ENCODE data around the gene GMFB. TPM values are rescaled to one million over a fixed set of nuclear protein-coding genes. Genes with fewer than 3 reads are reported as not detected.

The GMFB gene
- total and polyA plus RNA-seq, 4 experiments from 2014 or later, result 19.1 to 36.4 (median 25.6) TPM

- H3K27ac Mint-ChIP-seq, result no peak overlapping the region
- H3K4me3 Mint-ChIP-seq, result no peak overlapping the region
- peaks cover 0 to 7% (median 0%) of the 10 kb centered on the region in 4 donors for H3K4me1 Mint-ChIP-seq
- H3K27ac ChIP-seq (ENCODE audit: low read depth, low read length), result no peak overlapping the region
- ChIA-PET POLR2A (ENCODE audit: partially characterized antibody) (no interaction called here), CTCF (ENCODE audit: partially characterized antibody) (interaction anchor here (0.7 to 2.4 kb wide), 2 partner anchors 11 to 541 kb away, joined by 3 to 9 read pairs; no protein-coding TSS in a partner anchor)
- H3K27me3 Mint-ChIP-seq, result peaks cover 7% of the 10 kb centered on the region in 2 donors
- no peaks in the 10 kb centered on the region for H3K4me1 ChIP-seq (ENCODE audit: insufficient read depth, low read length)
- H3K36me3 ChIP-seq (ENCODE audit: insufficient read depth, low read length), result no peaks in the 10 kb centered on the region
- no peaks in the 10 kb centered on the region for H3K9me3 Mint-ChIP-seq
- peaks cover 3% of the 10 kb centered on the region for H3K27me3 ChIP-seq (ENCODE audit: insufficient read depth, low read length)
- H3K4me3 ChIP-seq (ENCODE audit: low read length in 2 of 2), result no peak overlapping the region
- intact Hi-C loops (cut with micrococcal nuclease), result no loop called here
- H3K36me3 Mint-ChIP-seq, result no peaks in the 10 kb centered on the region
- no peak for DNase-seq
- H3K9me3 ChIP-seq (ENCODE audit: control insufficient read depth in 1 of 2, low read length in 2 of 2), result no peaks in the 10 kb centered on the region
Measured at GRCh38 chr14:54497224-54497623, 8.4 kb upstream of the GMFB start.

GRCh38 chr14:54493293-54493692 is 4.5 kb upstream of the GMFB start:
- CTCF ChIA-PET (ENCODE audit: partially characterized antibody), result interaction anchor here (0.7 to 1.2 kb wide), 4 partner anchors 16 to 104 kb away, joined by 3 to 4 read pairs (median 4); partner anchors contain the start of gene CGRRF1
- Mint-ChIP-seq H3K36me3 (peaks cover 0 to 2% of the 10 kb centered on the region in 2 donors), H3K9me3 (no peaks in the 10 kb centered on the region), H3K4me1 (peaks cover 14 to 25% (median 20%) of the 10 kb centered on the region in 4 donors), H3K4me3 (no peak overlapping the region), H3K27ac (peak overlapping the region in 1 of 7 donors; percentile 17), H3K27me3 (peaks cover 0 to under 1% of the 10 kb centered on the region in 2 donors)
- Histone ChIP-seq H3K27me3 (ENCODE audit: insufficient read depth, low read length) (no peaks in the 10 kb centered on the region), H3K4me1 (ENCODE audit: insufficient read depth, low read length) (peaks cover 19% of the 10 kb centered on the region), H3K4me3 (ENCODE audit: low read length in 2 of 2) (no peak overlapping the region), H3K27ac (ENCODE audit: low read depth, low read length) (no peak overlapping the region), H3K9me3 (ENCODE audit: control insufficient read depth in 1 of 2, low read length in 2 of 2) (no peaks in the 10 kb centered on the region), H3K36me3 (ENCODE audit: insufficient read depth, low read length) (no peaks in the 10 kb centered on the region)
- intact Hi-C loops (cut with micrococcal nuclease), result no loop called here
- POLR2A ChIA-PET (ENCODE audit: partially characterized antibody), result interaction anchor here (1.5 to 2.6 kb wide), 2 partner anchors 15 to 16 kb away, joined by 3 to 9 read pairs; partner anchors contain the start of gene CGRRF1
- no peak for DNase-seq

GRCh38 chr14:54490445-54491175 is 1.8 kb upstream of the GMFB start:
- H3K27ac Mint-ChIP-seq, result peak overlapping the region; percentile 29 to 99 (median 74)
- H3K4me1 ChIP-seq (ENCODE audit: insufficient read depth, low read length), result peaks cover 45% of the 10 kb centered on the region
- H3K36me3 ChIP-seq (ENCODE audit: insufficient read depth, low read length), result no peaks in the 10 kb centered on the region
- CTCF ChIA-PET (ENCODE audit: partially characterized antibody), result interaction anchor here (1.6 to 5.5 kb wide), 3 partner anchors 18 to 283 kb away, joined by 3 to 55 read pairs (median 11); partner anchors contain the start of gene CGRRF1
- no peaks in the 10 kb centered on the region for H3K9me3 ChIP-seq (ENCODE audit: control insufficient read depth in 1 of 2, low read length in 2 of 2)
- peaks cover 0 to 2% (median 0%) of the 10 kb centered on the region in 8 donors for H3K9me3 Mint-ChIP-seq
- peak overlapping the region in 3 of 8 donors; percentile 16 to 93 (median 34) for H3K4me3 Mint-ChIP-seq
- no peak for DNase-seq
- no peaks in the 10 kb centered on the region for H3K27me3 Mint-ChIP-seq
- H3K36me3 Mint-ChIP-seq, result peaks cover 0 to 9% of the 10 kb centered on the region in 2 donors
- H3K27me3 ChIP-seq (ENCODE audit: insufficient read depth, low read length), result no peaks in the 10 kb centered on the region
- no peak overlapping the region for H3K4me3 ChIP-seq (ENCODE audit: low read length in 2 of 2)
- intact Hi-C loops (cut with micrococcal nuclease), result no loop called here
- H3K4me1 Mint-ChIP-seq, result peaks cover 32 to 52% (median 40%) of the 10 kb centered on the region in 4 donors
- no peak overlapping the region for H3K27ac ChIP-seq (ENCODE audit: low read depth, low read length)
- POLR2A ChIA-PET (ENCODE audit: partially characterized antibody), result interaction anchor here (1.9 to 4.5 kb wide), 2 partner anchors 19 to 74 kb away, joined by 5 to 53 read pairs; partner anchors contain the start of gene CGRRF1

- CTCF ChIA-PET (ENCODE audit: partially characterized antibody), result interaction anchor here (0.7 to 5.5 kb wide), 6 partner anchors 12 to 284 kb away, joined by 3 to 55 read pairs (median 4); partner anchors contain the start of gene CGRRF1
- peaks cover 38 to 59% (median 47%) of the 10 kb centered on the region in 4 donors for H3K4me1 Mint-ChIP-seq
- no peaks in the 10 kb centered on the region for H3K27me3 Mint-ChIP-seq
- Histone ChIP-seq H3K4me1 (ENCODE audit: insufficient read depth, low read length) (peaks cover 51% of the 10 kb centered on the region), H3K4me3 (ENCODE audit: low read length in 2 of 2) (peak overlapping the region in 1 of 2 donors; percentile 66), H3K27me3 (ENCODE audit: insufficient read depth, low read length) (no peaks in the 10 kb centered on the region), H3K36me3 (ENCODE audit: insufficient read depth, low read length) (no peaks in the 10 kb centered on the region), H3K9me3 (ENCODE audit: control insufficient read depth in 1 of 2, low read length in 2 of 2) (no peaks in the 10 kb centered on the region), H3K27ac (ENCODE audit: low read depth, low read length) (peak overlapping the region; percentile 41)
- intact Hi-C loops (cut with micrococcal nuclease), result loop anchor here (1.0 to 5.0 kb wide), 5 partner anchors 19 to 412 kb away; partner anchors contain the start of genes CDKN3, CGRRF1, CNIH1 and GCH1
- H3K4me3 Mint-ChIP-seq, result peak overlapping the region; percentile 85 to 94 (median 91)
- peaks cover 0 to 2% (median 0%) of the 10 kb centered on the region in 8 donors for H3K9me3 Mint-ChIP-seq
- DNase-seq, result no peak
- H3K36me3 Mint-ChIP-seq, result peaks cover 0 to 9% of the 10 kb centered on the region in 2 donors
- H3K27ac Mint-ChIP-seq, result peak overlapping the region; percentile 89 to 99 (median 95)
- POLR2A ChIA-PET (ENCODE audit: partially characterized antibody), result interaction anchor here (0.7 to 4.5 kb wide), 4 partner anchors 17 to 74 kb away, joined by 3 to 53 read pairs (median 5); partner anchors contain the start of gene CGRRF1
Measured at GRCh38 chr14:54489731-54490444, 1.1 kb upstream of the GMFB start.

- H3K27me3 ChIP-seq (ENCODE audit: insufficient read depth, low read length), result no peaks in the 10 kb centered on the region
- Mint-ChIP-seq H3K36me3 (peaks cover 0 to 12% of the 10 kb centered on the region in 2 donors), H3K4me1 (peaks cover 44 to 65% (median 53%) of the 10 kb centered on the region in 4 donors), H3K27ac (peak overlapping the region; percentile 89 to 99 (median 95)), H3K27me3 (no peaks in the 10 kb centered on the region), H3K9me3 (peaks cover 0 to 2% (median 0%) of the 10 kb centered on the region in 8 donors), H3K4me3 (peak overlapping the region; percentile 85 to 94 (median 91))
- H3K4me1 ChIP-seq (ENCODE audit: insufficient read depth, low read length), result peaks cover 57% of the 10 kb centered on the region
- no peak for DNase-seq
- H3K27ac ChIP-seq (ENCODE audit: low read depth, low read length), result peak overlapping the region; percentile 41
- no peaks in the 10 kb centered on the region for H3K9me3 ChIP-seq (ENCODE audit: control insufficient read depth in 1 of 2, low read length in 2 of 2)
- POLR2A ChIA-PET (ENCODE audit: partially characterized antibody), result interaction anchor here (0.7 to 4.5 kb wide), 6 partner anchors 12 to 75 kb away, joined by 3 to 53 read pairs (median 4); partner anchors contain the start of gene CGRRF1
- H3K36me3 ChIP-seq (ENCODE audit: insufficient read depth, low read length), result no peaks in the 10 kb centered on the region
- CTCF ChIA-PET (ENCODE audit: partially characterized antibody), result interaction anchor here (0.7 to 5.5 kb wide), 8 partner anchors 13 to 284 kb away, joined by 3 to 55 read pairs (median 4); partner anchors contain the start of genes CGRRF1 and CNIH1
- peak overlapping the region; percentile 50 to 66 for H3K4me3 ChIP-seq (ENCODE audit: low read length in 2 of 2)
- intact Hi-C loops (cut with micrococcal nuclease), result loop anchor here (1.0 to 5.0 kb wide), 5 partner anchors 20 to 413 kb away; partner anchors contain the start of genes CDKN3, CGRRF1, CNIH1 and GCH1
Measured at GRCh38 chr14:54489318-54489683, 521 bp upstream of the GMFB start.

- CTCF ChIA-PET (ENCODE audit: partially characterized antibody), result interaction anchor here (0.8 to 5.5 kb wide), 10 partner anchors 14 to 285 kb away, joined by 3 to 55 read pairs (median 4); partner anchors contain the start of genes CGRRF1 and CNIH1
- intact Hi-C loops (cut with micrococcal nuclease), result loop anchor here (1.0 to 5.0 kb wide), 4 partner anchors 78 to 414 kb away; partner anchors contain the start of genes CDKN3 and GCH1
- no peak for DNase-seq
- Mint-ChIP-seq H3K27me3 (no peaks in the 10 kb centered on the region), H3K36me3 (peaks cover 0 to 17% of the 10 kb centered on the region in 2 donors), H3K27ac (peak overlapping the region; percentile 89 to 97 (median 95)), H3K9me3 (peaks cover 0 to 2% (median 0%) of the 10 kb centered on the region in 8 donors), H3K4me3 (peak overlapping the region; percentile 73 to 97 (median 94)), H3K4me1 (peaks cover 48 to 72% (median 60%) of the 10 kb centered on the region in 4 donors)
- POLR2A ChIA-PET (ENCODE audit: partially characterized antibody), result interaction anchor here (0.8 to 4.5 kb wide), 10 partner anchors 13 to 92 kb away, joined by 3 to 53 read pairs (median 4); partner anchors contain the start of genes CDKN3, CGRRF1 and CNIH1
- Histone ChIP-seq H3K9me3 (ENCODE audit: control insufficient read depth in 1 of 2, low read length in 2 of 2) (no peaks in the 10 kb centered on the region), H3K4me3 (ENCODE audit: low read length in 2 of 2) (peak overlapping the region; percentile 7 to 66), H3K27me3 (ENCODE audit: insufficient read depth, low read length) (no peaks in the 10 kb centered on the region), H3K4me1 (ENCODE audit: insufficient read depth, low read length) (peaks cover 59% of the 10 kb centered on the region), H3K27ac (ENCODE audit: low read depth, low read length) (peak overlapping the region; percentile 80), H3K36me3 (ENCODE audit: insufficient read depth, low read length) (no peaks in the 10 kb centered on the region)
Measured at GRCh38 chr14:54488318-54488645, 498 bp downstream of the GMFB start.

Measured in CD4-positive, alpha-beta memory T cell (primary cell).